Ovary (tissue), 9 donors: ENCODE measurements around the gene KIF5A. TPM values are rescaled to one million over a fixed set of nuclear protein-coding genes. Genes with fewer than 3 reads are reported as not detected.

Experiments used
- DNase-seq, 5 donors: peaks; one replicate each; pipeline ENCODE4 v3.0.0-alpha.2; 2019 to 2020
- H3K27ac ChIP-seq, 2 donors: fragments of 200-600 bp; one replicate each; pipeline versions ENCODE4 v1.5.1 to v1.8.0; 2019 to 2022
- H3K27me3 ChIP-seq: fragments of 200-600 bp; one replicate; pipeline ENCODE4 v1.8.0; 2022
- H3K36me3 ChIP-seq: fragments of 200-600 bp; sonication (generic); one replicate; pipeline ENCODE4 v1.5.1; 2019
- H3K4me1 ChIP-seq: one replicate; pipeline ENCODE4 v1.8.1; 2013; ENCODE audit warnings: mild to moderate bottlenecking, moderate library complexity; ENCODE audit not compliant: insufficient read depth
- H3K4me3 ChIP-seq: fragments of 200-600 bp; sonication (generic); one replicate; pipeline ENCODE4 v1.5.1; 2017
- H3K9me3 ChIP-seq, 2 donors: fragments of 200-600 bp in 1 of 2; sonication (generic) in 1 of 2; one replicate each; pipeline versions ENCODE4 v1.5.1 to v1.8.1; 2013 to 2019; ENCODE audit warnings: mild to moderate bottlenecking in 1 of 2, moderate library complexity in 1 of 2
- EP300 ChIP-seq: sonication (generic); formaldehyde crosslinking; IDR thresholded peaks from one replicate; pipeline ENCODE4 v1.6.1; 2017; ENCODE audit warnings: antibody characterized with exemption
- POLR2A ChIP-seq: fragments of 450-650 bp; IDR thresholded peaks from one replicate; pipeline ENCODE4 v1.6.1; 2017; ENCODE audit warnings: antibody characterized with exemption, mild to moderate bottlenecking, moderate library complexity
- WGBS, 3 donors: extraction: QIAGEN DNeasy Blood & Tissue Kit in 1 of 3; methylation state at CpG; one replicate each; pipeline versions ENCODE4 v1.1.5 to v1.1.7; 2013 to 2017; 5-methylcytosine and 5-hydroxymethylcytosine counted together
- intact Hi-C, 4 donors: fragments of 100-400 bp; cut with DNase I; formaldehyde crosslinking; loops; one replicate each; pipeline versions ENCODE4 v1.11.0 to v1.15.1; 2022 to 2023
- polyA plus RNA-seq, 2 donors: library from polyadenylated mRNA; stranded (reverse); fragments of 200-250 nt in 1 of 2; fragments of 350-450 nt in 1 of 2; fragmentation: Illumina TruSeq in 1 of 2; extraction: RNeasy Lipid Tissue Mini Kit (QIAGEN cat#74804) in 1 of 2; gene quantifications; one replicate each; pipeline ENCODE4 v1.2.3, GENCODE V29; 2013 to 2014
- total RNA-seq, 7 donors: library from RNA; depleted of rRNA in 2 of 7; stranded (reverse); fragments of >200 nt in 2 of 7; fragmentation: NEBNext Ultra II Directional in 3 of 7; extraction: Animal tissue kit (Norgen Biotek cat#: 25700) in 3 of 7; gene quantifications; one replicate each; pipeline versions ENCODE4 v1.1.0 to v1.2.4, GENCODE V29; 2016 to 2023
- TF ChIP-seq, protein P1 (sequence below), 3 donors: fragments of 450-650 bp in 2 of 3; fragments of 200-600 bp in 1 of 3; IDR thresholded peaks; one replicate each; pipeline versions ENCODE4 v1.5.1 to v1.8.0; 2016 to 2022; ENCODE audit warnings: antibody characterized with exemption in 3 of 3, mild to moderate bottlenecking in 1 of 3
- donor health status: DM: no; HTN: no; CAD: no; lungs with moderate emphysema.
- donor health status: DM: no; HTN: no; CAD: no.
- donor health status: Bipolar disorder and iron deficiency.
- donor health status: DM: yes; HTN: yes; CAD: no.
- donor health status: DM: no; HTN: no; CAD: no.
- donor health status: DM: yes; HTN: yes; CAD: no.

KIF5A gene
- total and polyA plus RNA-seq, 9 donors: 0.08 to 0.48 (median 0.30) TPM; not detected in 1

DNA sequence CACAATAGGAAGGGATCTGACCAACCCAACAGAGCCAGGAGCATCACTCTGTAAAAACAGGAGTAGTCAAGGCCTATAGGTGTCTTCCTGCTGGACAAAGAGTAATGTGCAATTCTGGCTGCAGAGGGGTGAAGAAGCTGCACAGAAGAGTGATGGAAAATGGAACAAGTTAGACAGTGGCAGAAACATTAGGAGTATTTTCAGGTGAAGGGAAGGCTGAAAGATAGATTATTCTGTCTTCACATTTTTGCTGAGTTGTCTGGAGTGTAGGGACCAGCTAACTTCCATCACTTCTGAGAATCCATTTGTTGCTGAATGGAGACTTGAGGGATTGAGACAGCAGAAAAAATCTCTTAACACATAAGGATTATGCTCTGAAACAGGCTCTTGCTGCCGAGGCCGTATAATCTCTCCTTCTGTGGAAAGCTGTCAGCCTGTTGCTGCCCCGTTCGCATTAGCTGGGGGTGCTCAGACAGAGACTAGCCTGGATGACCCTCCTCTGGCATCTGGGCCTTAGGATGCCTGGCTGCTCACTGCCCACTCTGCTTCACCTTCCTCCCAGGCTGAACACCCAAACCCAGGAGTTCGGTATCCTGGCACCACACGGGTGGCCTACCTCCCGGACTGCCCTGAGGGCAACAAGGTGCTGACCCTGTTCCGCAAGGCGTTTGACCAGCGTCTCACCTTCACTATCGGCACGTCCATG is 58.3 kb downstream of the KIF5A start:
- intact Hi-C loops: no loop called here
- TF ChIP-seq POLR2A (no peak), EP300 (no peak)
- TF ChIP-seq, protein P1, sequence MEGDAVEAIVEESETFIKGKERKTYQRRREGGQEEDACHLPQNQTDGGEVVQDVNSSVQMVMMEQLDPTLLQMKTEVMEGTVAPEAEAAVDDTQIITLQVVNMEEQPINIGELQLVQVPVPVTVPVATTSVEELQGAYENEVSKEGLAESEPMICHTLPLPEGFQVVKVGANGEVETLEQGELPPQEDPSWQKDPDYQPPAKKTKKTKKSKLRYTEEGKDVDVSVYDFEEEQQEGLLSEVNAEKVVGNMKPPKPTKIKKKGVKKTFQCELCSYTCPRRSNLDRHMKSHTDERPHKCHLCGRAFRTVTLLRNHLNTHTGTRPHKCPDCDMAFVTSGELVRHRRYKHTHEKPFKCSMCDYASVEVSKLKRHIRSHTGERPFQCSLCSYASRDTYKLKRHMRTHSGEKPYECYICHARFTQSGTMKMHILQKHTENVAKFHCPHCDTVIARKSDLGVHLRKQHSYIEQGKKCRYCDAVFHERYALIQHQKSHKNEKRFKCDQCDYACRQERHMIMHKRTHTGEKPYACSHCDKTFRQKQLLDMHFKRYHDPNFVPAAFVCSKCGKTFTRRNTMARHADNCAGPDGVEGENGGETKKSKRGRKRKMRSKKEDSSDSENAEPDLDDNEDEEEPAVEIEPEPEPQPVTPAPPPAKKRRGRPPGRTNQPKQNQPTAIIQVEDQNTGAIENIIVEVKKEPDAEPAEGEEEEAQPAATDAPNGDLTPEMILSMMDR (IDR thresholded peaks at IDR 0.05): no peak
- Histone ChIP-seq H3K27ac (no peak overlapping the region), H3K27me3 (no peaks in the 10 kb centered on the region), H3K9me3 (no peaks in the 10 kb centered on the region), H3K4me3 (no peak overlapping the region), H3K4me1 (peaks cover 6% of the 10 kb centered on the region), H3K36me3 (no peaks in the 10 kb centered on the region)
- DNase-seq: no peak
- WGBS, 3 donors: 75 to 82% (median 79%) methylated on average over 12 of the region's 12 CpGs

DNA sequence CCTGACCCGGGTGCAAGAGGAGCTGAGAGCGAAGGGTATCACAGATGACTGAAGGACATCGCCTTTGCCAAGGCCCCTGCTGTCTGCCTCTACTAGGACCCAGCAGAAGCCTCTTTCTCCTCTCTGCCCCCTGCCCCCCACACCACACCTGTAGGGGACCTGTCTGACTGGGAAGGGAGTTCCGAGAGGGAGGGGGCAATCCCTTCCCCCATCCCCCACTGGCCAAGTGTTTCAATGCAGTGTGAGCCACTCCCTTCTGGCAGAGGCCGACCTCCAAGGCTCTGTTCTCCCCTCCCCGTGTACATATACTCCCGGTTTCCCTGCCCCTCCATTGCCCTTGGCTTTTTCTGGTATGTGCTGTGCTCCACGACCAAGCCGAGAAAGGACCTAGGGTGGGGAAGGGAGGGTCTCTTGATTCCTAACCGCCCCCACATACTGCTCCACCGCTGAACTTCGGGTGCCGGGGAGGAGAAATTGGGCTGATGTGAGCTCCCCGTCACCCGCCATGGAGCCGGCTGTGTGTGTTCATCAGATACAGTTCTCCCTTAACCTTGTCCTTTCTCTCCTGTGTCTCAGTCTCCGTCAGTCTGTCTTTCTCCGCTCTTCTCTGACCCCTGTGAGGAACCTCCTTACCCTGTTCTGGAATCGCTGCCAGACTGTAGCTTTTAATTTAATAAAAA is 59.4 kb downstream of the KIF5A start:
- peak overlapping the region; percentile 68 for H3K4me3 ChIP-seq
- H3K4me1 ChIP-seq: peaks cover 3% of the 10 kb centered on the region
- H3K36me3 ChIP-seq: no peaks in the 10 kb centered on the region
- intact Hi-C loops: no loop called here
- peak in 3 of 5 donors; percentile 40 to 59 (median 54) for DNase-seq
- TF ChIP-seq EP300: no peak
- no peak for TF ChIP-seq POLR2A
- TF ChIP-seq, protein P1 (IDR thresholded peaks at IDR 0.05): no peak
- peak overlapping the region; percentile 56 to 84 for H3K27ac ChIP-seq
- WGBS, 3 donors: 16 to 22% (median 18%) methylated on average over 19 of the region's 19 CpGs
- no peaks in the 10 kb centered on the region for H3K9me3 ChIP-seq
- H3K27me3 ChIP-seq: no peaks in the 10 kb centered on the region

DNA sequence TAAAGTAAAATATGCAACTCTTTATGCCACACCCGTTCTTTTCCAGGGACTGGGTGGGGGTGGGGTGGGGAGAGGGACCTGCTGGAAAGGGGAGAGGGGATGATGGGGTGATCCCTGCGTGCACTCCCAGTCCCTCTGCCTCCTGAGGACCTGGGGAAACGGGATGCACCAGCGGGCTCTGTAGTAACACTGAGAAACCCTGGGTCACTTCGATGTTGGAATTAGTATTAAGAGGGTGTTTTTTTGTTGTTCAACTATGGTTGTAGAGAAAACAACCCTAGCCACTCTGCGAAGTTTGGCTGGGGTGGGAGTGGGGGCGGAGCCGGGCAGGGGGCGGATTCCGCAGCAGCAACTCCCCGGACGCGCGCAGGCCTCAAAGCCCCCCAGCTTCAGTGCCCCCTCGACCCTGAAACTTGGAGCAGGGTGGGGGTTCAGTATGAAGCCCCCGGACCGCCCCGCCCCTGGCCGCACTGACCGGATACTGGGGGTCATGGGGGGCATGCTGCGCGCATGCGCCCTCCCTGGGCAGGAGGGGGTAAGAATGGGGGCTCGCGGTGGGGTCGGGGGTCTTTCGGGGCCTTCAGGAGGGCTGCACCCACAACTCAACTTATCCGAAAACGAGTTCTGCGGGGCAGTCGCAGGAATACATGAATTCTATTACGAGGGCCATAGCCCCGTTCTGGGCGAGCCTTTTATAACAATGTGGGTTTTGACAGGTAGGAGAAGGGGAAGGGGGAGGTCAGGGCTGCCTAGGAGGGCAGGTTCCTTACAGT is 60.1 kb downstream of the KIF5A start:
- Histone ChIP-seq H3K27me3 (no peaks in the 10 kb centered on the region), H3K4me1 (peaks cover 3% of the 10 kb centered on the region), H3K9me3 (no peaks in the 10 kb centered on the region), H3K4me3 (peak overlapping the region; percentile 68), H3K36me3 (no peaks in the 10 kb centered on the region), H3K27ac (peak overlapping the region; percentile 56 to 84)
- intact Hi-C loops: loop anchor here in 1 of 4 donors (5.0 kb wide), 1 partner anchor 88 kb away; the partner anchor contains the start of genes DDIT3 and MBD6
- TF ChIP-seq, protein P1 (IDR thresholded peaks at IDR 0.05): no peak
- TF ChIP-seq EP300: no peak
- peak; percentile 66 to 81 (median 74) for DNase-seq
- WGBS, 3 donors: 8 to 9% (median 8%) methylated on average over 34 of the region's 34 CpGs

GRCh38 chr12:57610554-57611107 is 60.8 kb downstream of the KIF5A start:
- DNase-seq: peak; percentile 69 to 83 (median 78)
- no peaks in the 10 kb centered on the region for H3K9me3 ChIP-seq
- intact Hi-C loops: loop anchor here in 1 of 4 donors (5.0 kb wide), 1 partner anchor 88 kb away; the partner anchor contains the start of genes DDIT3 and MBD6
- H3K4me1 ChIP-seq: peaks cover 3% of the 10 kb centered on the region
- no peaks in the 10 kb centered on the region for H3K36me3 ChIP-seq
- peak overlapping the region; percentile 68 for H3K4me3 ChIP-seq
- no peaks in the 10 kb centered on the region for H3K27me3 ChIP-seq
- WGBS, 3 donors: 3 to 4% (median 3%) methylated on average over 28 to 29 of the region's 29 CpGs
- peak overlapping the region; percentile 56 to 84 for H3K27ac ChIP-seq
- TF ChIP-seq EP300: no peak
- TF ChIP-seq, protein P1 (IDR thresholded peaks at IDR 0.05): no peak
- no peak for TF ChIP-seq POLR2A
